Breast epithelium (tissue), 3 donors: ENCODE results near the gene CKB.

Source experiments
- CTCF ChIP-seq, 3 donors: fragments of 450-650 bp; IDR thresholded peaks; one replicate each; pipeline ENCODE4 v1.5.1; 2016 to 2017; ENCODE audit warnings: antibody characterized with exemption in 3 of 3, mild to moderate bottlenecking in 3 of 3, moderate library complexity in 3 of 3
- POLR2A ChIP-seq: fragments of 450-650 bp; IDR thresholded peaks from one replicate; pipeline ENCODE4 v1.6.1; 2016; ENCODE audit warnings: antibody characterized with exemption, mild to moderate bottlenecking, moderate library complexity
- POLR2AphosphoS5 ChIP-seq, 3 donors: sonication (generic); formaldehyde crosslinking; IDR thresholded peaks; one replicate each; pipeline ENCODE4 v1.6.1; 2017; ENCODE audit warnings: antibody characterized with exemption in 3 of 3

- no peak for TF ChIP-seq POLR2A
- no peak for TF ChIP-seq CTCF (IDR thresholded peaks at IDR 0.05)
- TF ChIP-seq POLR2AphosphoS5 (IDR thresholded peaks at IDR 0.05), result no peak
These were observed 12.5 kb downstream of the CKB start for GRCh38 chr14:103509864-103510723.
